Loucy (cell line): Measurements from ENCODE around the gene TTC39C.

Experiments
- EZH2phosphoT487 ChIP-seq: fragments of 200-600 bp; IDR thresholded peaks from 2 replicates; pipeline ENCODE4 v1.6.1; 2018; ENCODE audit warnings: antibody characterized with exemption, mild to moderate bottlenecking, moderate library complexity, borderline replicate concordance
- TF ChIP-seq, protein P1 (sequence below): fragments of 200-600 bp; sonication (generic); conservative IDR thresholded peaks from 2 replicates; pipeline ENCODE4 v1.5.1; 2014; ENCODE audit warnings: mild to moderate bottlenecking, antibody characterized with exemption, low read length

- TF ChIP-seq, protein P1, sequence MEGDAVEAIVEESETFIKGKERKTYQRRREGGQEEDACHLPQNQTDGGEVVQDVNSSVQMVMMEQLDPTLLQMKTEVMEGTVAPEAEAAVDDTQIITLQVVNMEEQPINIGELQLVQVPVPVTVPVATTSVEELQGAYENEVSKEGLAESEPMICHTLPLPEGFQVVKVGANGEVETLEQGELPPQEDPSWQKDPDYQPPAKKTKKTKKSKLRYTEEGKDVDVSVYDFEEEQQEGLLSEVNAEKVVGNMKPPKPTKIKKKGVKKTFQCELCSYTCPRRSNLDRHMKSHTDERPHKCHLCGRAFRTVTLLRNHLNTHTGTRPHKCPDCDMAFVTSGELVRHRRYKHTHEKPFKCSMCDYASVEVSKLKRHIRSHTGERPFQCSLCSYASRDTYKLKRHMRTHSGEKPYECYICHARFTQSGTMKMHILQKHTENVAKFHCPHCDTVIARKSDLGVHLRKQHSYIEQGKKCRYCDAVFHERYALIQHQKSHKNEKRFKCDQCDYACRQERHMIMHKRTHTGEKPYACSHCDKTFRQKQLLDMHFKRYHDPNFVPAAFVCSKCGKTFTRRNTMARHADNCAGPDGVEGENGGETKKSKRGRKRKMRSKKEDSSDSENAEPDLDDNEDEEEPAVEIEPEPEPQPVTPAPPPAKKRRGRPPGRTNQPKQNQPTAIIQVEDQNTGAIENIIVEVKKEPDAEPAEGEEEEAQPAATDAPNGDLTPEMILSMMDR: no peak
- no peak for TF ChIP-seq EZH2phosphoT487
These were observed 12.7 kb downstream of the TTC39C start for GRCh38 chr18:24027156-24027827.
